Stimulated activated CD8-positive, alpha-beta memory T cell treated with anti-CD3 and anti-CD28 coated beads, Interleukin-15, amount 100 ng/mL, for 4 hours (primary cell): Measurements from ENCODE around the gene YOD1.
"Not testable (repeated sequence)": the region's sequence is repeated elsewhere in the genome, so short reads cannot be mapped to it uniquely, and the experiment has no call there.

Source experiments
- DNase-seq, 2 donors: peaks; one replicate each; pipeline ENCODE4 v3.0.0-alpha.2; 2020; ENCODE audit warnings: low read depth in 2 of 2

Gene YOD1

GRCh38 chr1:207049054-207049453 is 2.0 kb downstream of the YOD1 start:
- DNase-seq = no peak

GRCh38 chr1:207048041-207048440 is 3.0 kb downstream of the YOD1 start:
- no peak for DNase-seq

- DNase-seq = no peak
Observed at GRCh38 chr1:207047505-207047904, 3.5 kb downstream of the YOD1 start.

- no peak for DNase-seq
Observed at GRCh38 chr1:207045453-207045852, 5.6 kb downstream of the YOD1 start.

GRCh38 chr1:207041397-207041796 is 9.6 kb downstream of the YOD1 start:
- DNase-seq = not testable (repeated sequence)

- no peak for DNase-seq
Observed at GRCh38 chr1:207040181-207040533, 10.9 kb downstream of the YOD1 start.

- DNase-seq = no peak
Observed at GRCh38 chr1:207039380-207040180, 11.4 kb downstream of the YOD1 start.

GRCh38 chr1:207036865-207037264 is 14.1 kb downstream of the YOD1 start:
- no peak for DNase-seq

- no peak for DNase-seq
Observed at GRCh38 chr1:207035877-207036551, 15.0 kb downstream of the YOD1 start.

- DNase-seq = no peak
Observed at GRCh38 chr1:207034998-207035397, 16.0 kb downstream of the YOD1 start.

GRCh38 chr1:207034208-207034607 is 16.8 kb downstream of the YOD1 start:
- DNase-seq = no peak

GRCh38 chr1:207033302-207033701 is 17.7 kb downstream of the YOD1 start:
- DNase-seq = no peak

- no peak for DNase-seq
Observed at GRCh38 chr1:207032528-207033017, 18.4 kb downstream of the YOD1 start, which contains the start of gene C1orf116. Gene C1orf116, minus strand, starts transcription at chr1:207032756. Its CDS starts 5,158 bp downstream, at chr1:207027598.

GRCh38 chr1:207031632-207032264 is 19.3 kb downstream of the YOD1 start:
- no peak for DNase-seq

GRCh38 chr1:207031016-207031415 is 20.0 kb downstream of the YOD1 start:
- no peak for DNase-seq

- DNase-seq = no peak
Observed at GRCh38 chr1:207030522-207031009, 20.4 kb downstream of the YOD1 start.

GRCh38 chr1:207029701-207030521 is 21.1 kb downstream of the YOD1 start:
- DNase-seq = no peak

- DNase-seq = no peak
Observed at GRCh38 chr1:207028884-207029650, 21.9 kb downstream of the YOD1 start.

- no peak for DNase-seq
Observed at GRCh38 chr1:207027921-207028320, 23.1 kb downstream of the YOD1 start.

- no peak for DNase-seq
Observed at GRCh38 chr1:207027206-207027777, 23.7 kb downstream of the YOD1 start.
